Stimulated activated CD4-positive, alpha-beta T cell treated with anti-CD3 and anti-CD28 coated beads, TNF-alpha, amount 100 ng/mL, for 4 hours (primary cell): Measurements from ENCODE around the gene CHST7.

Source experiments
- DNase-seq, 3 experiments: peaks; one replicate each; pipeline ENCODE4 v3.0.0-alpha.2; 2020; ENCODE audit warnings: low read depth in 3 of 3

Gene CHST7

GRCh38 chrX:46602468-46603102, 29.0 kb downstream of the CHST7 start:
- no peak for DNase-seq

- DNase-seq: no peak
These were observed 34.4 kb downstream of the CHST7 start for GRCh38 chrX:46607916-46608315.

GRCh38 chrX:46610070-46610658, 36.6 kb downstream of the CHST7 start:
- DNase-seq: no peak

GRCh38 chrX:46611658-46612362, 38.2 kb downstream of the CHST7 start:
- DNase-seq: peak in 1 of 3 experiments; percentile 8

GRCh38 chrX:46617906-46618305, 44.3 kb downstream of the CHST7 start:
- DNase-seq: no peak

GRCh38 chrX:46618947-46619346, 45.4 kb downstream of the CHST7 start:
- DNase-seq: no peak

- no peak for DNase-seq
These were observed 46.9 kb downstream of the CHST7 start for GRCh38 chrX:46620505-46620904.

GRCh38 chrX:46621572-46621971, 48.0 kb downstream of the CHST7 start:
- DNase-seq: no peak

- DNase-seq: no peak
These were observed 50.7 kb downstream of the CHST7 start for GRCh38 chrX:46624090-46624786.

- DNase-seq: peak in 1 of 3 experiments; percentile 3
These were observed 53.0 kb downstream of the CHST7 start for GRCh38 chrX:46626566-46626965.

GRCh38 chrX:46627062-46627461, 53.5 kb downstream of the CHST7 start:
- no peak for DNase-seq

GRCh38 chrX:46627711-46628419, 54.3 kb downstream of the CHST7 start:
- no peak for DNase-seq

- no peak for DNase-seq
These were observed 55.2 kb downstream of the CHST7 start for GRCh38 chrX:46628460-46629371.

GRCh38 chrX:46630141-46630540, 56.6 kb downstream of the CHST7 start:
- no peak for DNase-seq

- no peak for DNase-seq
These were observed 61.0 kb downstream of the CHST7 start for GRCh38 chrX:46634577-46634976.

GRCh38 chrX:46635186-46635585, 61.6 kb downstream of the CHST7 start:
- no peak for DNase-seq

GRCh38 chrX:46636223-46636622, 62.7 kb downstream of the CHST7 start:
- no peak for DNase-seq

GRCh38 chrX:46637938-46638337, 64.4 kb downstream of the CHST7 start:
- no peak for DNase-seq

- peak in 1 of 3 experiments; percentile 1 for DNase-seq
These were observed 68.6 kb downstream of the CHST7 start for GRCh38 chrX:46642145-46642544.

- DNase-seq: no peak
These were observed 70.1 kb downstream of the CHST7 start for GRCh38 chrX:46643636-46644035.

GRCh38 chrX:46645614-46646013, 72.0 kb downstream of the CHST7 start:
- no peak for DNase-seq
